WTC11 (cell line): ENCODE results near the gene AQP7.

Experiments
- CREB1 ChIP-seq: sonication (generic); formaldehyde crosslinking; IDR thresholded peaks from 2 replicates; pipeline ENCODE4 v1.8.0; 2023; ENCODE audit warnings: mild to moderate bottlenecking, missing genetic modification reagents
- CTCF ChIP-seq: fragments of 200-600 bp; IDR thresholded peaks from 2 replicates; pipeline ENCODE4 v1.8.0; 2022; ENCODE audit warnings: antibody characterized with exemption
- FOXJ3 ChIP-seq: sonication (generic); formaldehyde crosslinking; IDR thresholded peaks from 2 replicates; pipeline ENCODE4 v1.9.0; 2021; ENCODE audit warnings: missing genetic modification reagents, mild to moderate bottlenecking, borderline replicate concordance
- NR2C2 ChIP-seq: sonication (generic); formaldehyde crosslinking; IDR thresholded peaks from 2 replicates; pipeline ENCODE4 v1.8.0; 2022; ENCODE audit warnings: mild to moderate bottlenecking, missing genetic modification reagents

- TF ChIP-seq CTCF = no peak
- no peak for TF ChIP-seq FOXJ3
- no peak for TF ChIP-seq NR2C2
- TF ChIP-seq CREB1 = no peak
Measured at GRCh38 chr9:33355933-33356332, 46.4 kb downstream of the AQP7 start.
